Subcutaneous adipose tissue (tissue), 4 donors: Measurements from ENCODE around the gene IFT25. TPM values are rescaled to one million over a fixed set of nuclear protein-coding genes. Genes with fewer than 3 reads are reported as not detected.

Experiments
- CTCF ChIP-seq: fragments of 450-650 bp; IDR thresholded peaks from one replicate; pipeline ENCODE4 v1.5.1; 2016; ENCODE audit warnings: low read depth, mild to moderate bottlenecking, control low read depth, antibody characterized with exemption, moderate library complexity
- total RNA-seq, 4 donors: library from RNA; depleted of rRNA; stranded (reverse); fragments of >200 nt; gene quantifications; one replicate each; pipeline ENCODE4 v1.1.0, GENCODE V29; 2016

Gene IFT25
- total RNA-seq, 4 donors from 2014 or later, result 13.2 to 34.1 (median 21.7) TPM

GRCh38 chr1:53899206-53899628 is 46.3 kb downstream of the IFT25 start:
- no peak for TF ChIP-seq CTCF

DNA sequence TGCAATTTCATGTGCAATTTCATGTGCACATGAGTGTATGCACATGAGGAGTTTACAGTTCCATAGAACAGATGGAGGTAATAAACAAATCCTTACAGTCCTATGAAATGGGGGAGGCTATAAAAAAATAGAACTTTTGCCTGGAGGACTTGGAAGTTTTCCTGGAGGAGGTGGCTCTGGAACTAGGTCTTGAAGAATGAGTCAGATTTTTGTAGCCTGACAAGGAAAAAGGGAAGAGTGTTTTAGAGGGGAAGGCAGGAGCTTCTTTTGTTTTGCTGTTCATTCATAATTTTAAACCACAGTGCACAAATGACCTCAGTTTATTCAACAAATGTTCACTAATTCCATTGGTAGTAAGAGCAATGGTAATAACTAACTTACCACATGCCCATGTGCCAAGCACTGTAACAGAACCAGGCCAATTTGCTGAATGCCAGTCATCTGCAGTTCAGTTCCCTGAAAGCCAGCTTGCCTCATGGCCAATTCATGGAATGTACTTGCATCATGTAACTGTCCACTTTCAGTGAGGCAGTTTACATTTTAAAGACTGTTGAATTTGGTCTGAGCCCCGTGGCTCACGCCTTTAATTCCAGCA is 48.8 kb downstream of the IFT25 start:
- TF ChIP-seq CTCF, result no peak

DNA sequence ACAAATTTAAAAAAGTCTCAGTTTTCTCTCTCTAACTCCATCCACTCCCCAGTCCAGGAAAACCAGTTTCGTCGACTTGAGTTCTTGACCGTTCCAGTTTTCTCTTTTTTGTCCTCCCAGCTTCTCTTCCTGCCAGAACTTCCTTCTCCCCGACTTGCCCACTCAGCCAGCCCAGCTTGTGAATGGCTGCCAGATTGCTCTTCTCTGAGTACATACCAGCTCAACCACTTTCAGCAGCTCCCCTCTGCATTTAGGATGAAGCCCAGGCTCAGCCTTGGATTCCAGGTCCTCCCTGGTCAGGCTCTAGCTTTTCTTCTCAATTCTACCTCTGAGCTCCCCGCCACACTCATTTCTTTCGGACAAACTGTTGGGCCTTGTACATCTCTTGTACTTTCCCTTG is 50.1 kb downstream of the IFT25 start:
- no peak for TF ChIP-seq CTCF

GRCh38 chr1:53894644-53895043 is 50.9 kb downstream of the IFT25 start:
- TF ChIP-seq CTCF, result no peak

- TF ChIP-seq CTCF, result no peak
These were observed 51.4 kb downstream of the IFT25 start, which contains the start of gene DIO1 for GRCh38 chr1:53893999-53894636. Gene DIO1, plus strand, starts transcription at chr1:53894187. Its CDS starts 24 bp downstream, at chr1:53894211.

DNA sequence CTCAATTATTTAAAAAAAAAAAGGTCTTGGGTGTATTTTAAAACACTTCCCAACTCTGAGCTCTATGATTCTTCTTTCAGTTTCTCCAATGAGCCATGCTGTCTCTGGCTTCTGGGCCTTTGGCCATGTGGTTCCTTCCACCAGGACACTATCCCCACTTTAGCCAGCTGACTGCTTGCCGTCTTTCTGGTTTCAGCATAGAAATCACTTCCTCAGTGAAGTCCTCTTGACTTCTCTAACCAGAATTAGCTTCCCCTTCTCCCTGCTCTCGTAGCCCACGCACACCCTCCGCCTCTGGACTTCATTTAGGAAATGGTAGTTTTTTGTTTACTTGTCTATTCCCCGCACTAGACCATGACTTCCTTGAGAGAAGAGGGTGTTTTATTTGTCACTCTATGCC is 52.6 kb downstream of the IFT25 start:
- TF ChIP-seq CTCF, result no peak

GRCh38 chr1:53891678-53892077 is 53.8 kb downstream of the IFT25 start:
- no peak for TF ChIP-seq CTCF
